BJ (cell line): ENCODE results near the gene MOCS2. TPM values are rescaled to one million over a fixed set of nuclear protein-coding genes. Genes with fewer than 3 reads are reported as not detected.

Experiments used
- CTCF ChIA-PET: fragments of 350-600 bp; formaldehyde crosslinking; extraction: SDS; loops from one replicate; lab custom pipeline; 2021; ENCODE audit warnings: antibody characterized with exemption, inconsistent platforms; lab: Yijun Ruan, JAX
- POLR2A ChIA-PET: fragments of 300-600 bp; sonication (Branson Sonifier 250); formaldehyde crosslinking; extraction: SDS; loops from one replicate; lab custom pipeline; 2021; ENCODE audit warnings: antibody characterized with exemption; lab: Charles Lee
- DNase-seq: peaks from one replicate; pipeline ENCODE4 v3.0.0-alpha.2; 2011; ENCODE audit warnings: low read depth
- H3K27me3 ChIP-seq: 2 replicates; pipeline ENCODE4 v1.6.0; 2011; ENCODE audit warnings: low read length; ENCODE audit not compliant: control insufficient read depth, insufficient read depth
- H3K36me3 ChIP-seq: 2 replicates; pipeline ENCODE4 v1.5.1; 2011; ENCODE audit warnings: low read length; ENCODE audit not compliant: control insufficient read depth, insufficient read depth
- H3K4me3 ChIP-seq: 2 replicates; pipeline ENCODE4 v1.5.1; 2011; ENCODE audit warnings: low read depth, mild to moderate bottlenecking, control low read depth, low read length
- polyA minus RNA-seq: library from RNA; depleted of rRNA, polyadenylated mRNA; stranded (reverse); fragments of >200 nt; gene quantifications from 2 replicates; pipeline ENCODE4 v1.2.3, GENCODE V29; 2011; rRNA and poly(A)+ RNA removed
- polyA plus RNA-seq: library from polyadenylated mRNA; depleted of rRNA; stranded (reverse); fragments of >200 nt; gene quantifications from 2 replicates; pipeline ENCODE4 v1.2.3, GENCODE V29; 2011; rRNA removed
- TF ChIP-seq, protein P1 (sequence below): IDR thresholded peaks from 2 replicates; pipeline ENCODE4 v1.5.1; 2011; ENCODE audit warnings: low read depth, mild to moderate bottlenecking, control low read depth, inconsistent platforms, low read length, moderate library complexity; ENCODE audit not compliant: insufficient read depth

The MOCS2 gene
- polyA plus RNA-seq (22.2 and 46.4 TPM in 2 replicates), polyA minus RNA-seq (6.1 and 7.0 TPM in 2 replicates)

GRCh38 chr5:53109443-53110127 lies at the start of gene MOCS2:
MOCS2 (minus strand) TSS chr5:53109757; CDS start chr5:53107174, 2,583 bp downstream.
- TF ChIP-seq, protein P1, sequence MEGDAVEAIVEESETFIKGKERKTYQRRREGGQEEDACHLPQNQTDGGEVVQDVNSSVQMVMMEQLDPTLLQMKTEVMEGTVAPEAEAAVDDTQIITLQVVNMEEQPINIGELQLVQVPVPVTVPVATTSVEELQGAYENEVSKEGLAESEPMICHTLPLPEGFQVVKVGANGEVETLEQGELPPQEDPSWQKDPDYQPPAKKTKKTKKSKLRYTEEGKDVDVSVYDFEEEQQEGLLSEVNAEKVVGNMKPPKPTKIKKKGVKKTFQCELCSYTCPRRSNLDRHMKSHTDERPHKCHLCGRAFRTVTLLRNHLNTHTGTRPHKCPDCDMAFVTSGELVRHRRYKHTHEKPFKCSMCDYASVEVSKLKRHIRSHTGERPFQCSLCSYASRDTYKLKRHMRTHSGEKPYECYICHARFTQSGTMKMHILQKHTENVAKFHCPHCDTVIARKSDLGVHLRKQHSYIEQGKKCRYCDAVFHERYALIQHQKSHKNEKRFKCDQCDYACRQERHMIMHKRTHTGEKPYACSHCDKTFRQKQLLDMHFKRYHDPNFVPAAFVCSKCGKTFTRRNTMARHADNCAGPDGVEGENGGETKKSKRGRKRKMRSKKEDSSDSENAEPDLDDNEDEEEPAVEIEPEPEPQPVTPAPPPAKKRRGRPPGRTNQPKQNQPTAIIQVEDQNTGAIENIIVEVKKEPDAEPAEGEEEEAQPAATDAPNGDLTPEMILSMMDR: no peak
- ChIA-PET CTCF (interaction anchor here (0.9 to 1.0 kb wide), 2 partner anchors 13 to 161 kb away, joined by 3 read pairs; no protein-coding TSS in a partner anchor), POLR2A (interaction anchor here (0.6 kb wide), 1 partner anchor 12 kb away, joined by 3 read pairs; no protein-coding TSS in a partner anchor)
- Histone ChIP-seq H3K36me3 (no peaks in the 10 kb centered on the region), H3K4me3 (peak within 1 kb of the TSS; percentile 72), H3K27me3 (no peaks in the 10 kb centered on the region)
- DNase-seq: peak; percentile 47

DNA sequence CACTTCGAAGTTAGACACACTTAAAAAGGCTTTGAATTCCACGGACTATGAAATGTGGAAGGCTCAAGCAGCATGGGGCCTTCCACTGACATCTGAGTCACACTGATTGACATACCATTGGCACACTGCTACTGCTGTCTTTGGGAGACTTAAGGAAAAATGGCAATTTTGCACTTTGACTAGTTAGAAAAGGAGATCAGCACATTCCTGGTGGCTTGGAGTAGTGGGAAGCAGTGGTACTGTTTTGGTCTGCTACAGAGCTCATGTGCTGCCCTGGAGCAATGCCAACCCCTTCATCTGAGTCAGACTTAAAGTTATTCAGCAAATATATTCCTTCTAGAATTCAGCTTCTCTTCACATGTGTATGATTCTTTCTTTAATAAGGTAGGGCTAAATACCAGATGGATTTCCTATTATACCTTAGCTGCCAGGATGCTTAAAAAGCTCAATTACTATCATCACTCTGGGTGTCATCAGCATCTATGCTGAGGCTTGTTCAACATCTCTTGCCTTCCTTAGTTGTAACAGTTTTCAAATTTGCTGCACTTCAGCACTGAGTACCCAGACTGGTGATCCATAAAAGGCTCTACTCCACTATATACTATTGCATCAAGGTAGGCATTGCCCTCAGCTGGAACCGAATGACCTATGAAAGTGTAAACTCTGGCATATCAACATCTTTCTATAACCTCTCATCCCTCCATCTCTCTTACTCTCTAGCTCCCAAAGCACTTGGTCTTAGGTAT lies 42.3 kb upstream of the MOCS2 start:
- POLR2A ChIA-PET: no interaction called here
- CTCF ChIA-PET: interaction anchor here (0.8 to 2.0 kb wide), 3 partner anchors 13 to 29 kb away, joined by 3 to 4 read pairs (median 3); no protein-coding TSS in a partner anchor
- TF ChIP-seq, protein P1: no peak
- DNase-seq: peak; percentile 52
- Histone ChIP-seq H3K4me3 (no peak overlapping the region), H3K27me3 (no peaks in the 10 kb centered on the region; the same call in 1 of the 2 replicates), H3K36me3 (no peaks in the 10 kb centered on the region)

- POLR2A ChIA-PET: no interaction called here
- Histone ChIP-seq H3K4me3 (no peak overlapping the region), H3K27me3 (no peaks in the 10 kb centered on the region), H3K36me3 (no peaks in the 10 kb centered on the region)
- TF ChIP-seq, protein P1: no peak
- DNase-seq: no peak
- CTCF ChIA-PET: interaction anchor here (0.8 kb wide), 1 partner anchor 10 kb away, joined by 3 read pairs; no protein-coding TSS in a partner anchor
Observed at GRCh38 chr5:53133020-53133419, 23.5 kb upstream of the MOCS2 start.

DNA sequence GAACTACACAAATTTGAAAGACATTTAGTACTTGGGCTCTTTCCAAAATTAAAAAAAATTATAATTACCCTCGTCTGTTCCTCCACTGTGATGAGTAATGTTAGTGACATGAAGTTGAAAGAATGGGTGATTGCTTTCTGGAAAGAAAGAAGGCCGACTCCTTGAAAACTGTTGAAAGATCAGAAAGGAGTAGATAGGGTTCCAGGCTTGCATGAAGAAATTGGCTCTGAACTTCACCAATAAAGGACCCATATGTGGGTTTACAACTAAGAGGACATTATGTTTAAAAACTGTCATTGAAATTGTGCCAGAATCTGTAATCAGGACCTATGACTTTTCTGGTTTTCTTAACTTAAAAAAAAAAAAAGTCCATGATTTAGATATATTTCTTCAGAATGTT lies 20.7 kb upstream of the MOCS2 start:
- no peaks in the 10 kb centered on the region for H3K36me3 ChIP-seq
- ChIA-PET POLR2A (no interaction called here), CTCF (no interaction called here)
- H3K4me3 ChIP-seq: no peak overlapping the region
- TF ChIP-seq, protein P1: no peak
- no peak for DNase-seq
- no peaks in the 10 kb centered on the region for H3K27me3 ChIP-seq

DNA sequence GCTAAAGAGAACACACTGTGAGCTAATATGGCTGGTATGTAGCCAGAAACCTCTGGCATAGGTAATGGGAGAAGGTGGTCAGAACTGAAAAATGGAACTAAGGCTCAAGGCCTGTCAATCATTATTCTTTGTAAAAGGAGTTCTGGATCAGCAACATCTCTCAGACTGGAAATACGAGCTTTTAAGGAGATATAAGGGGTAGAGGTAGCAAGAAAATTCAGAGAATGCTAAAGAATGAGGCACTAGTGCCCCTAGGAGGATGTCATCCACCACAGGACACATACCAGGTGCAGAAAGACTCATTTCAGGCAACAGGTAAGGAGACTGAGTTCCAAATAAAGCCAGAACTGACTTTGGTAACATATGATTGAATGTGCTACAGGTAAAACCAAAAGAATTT lies 18.9 kb upstream of the MOCS2 start:
- ChIA-PET POLR2A (no interaction called here), CTCF (no interaction called here)
- Histone ChIP-seq H3K36me3 (no peaks in the 10 kb centered on the region), H3K4me3 (no peak overlapping the region), H3K27me3 (no peaks in the 10 kb centered on the region)
- DNase-seq: no peak
- TF ChIP-seq, protein P1: no peak
